GM12878 (cell line): ENCODE measurements around the gene CDH15.

ENCODE experiments used
- SPI1 ChIP-seq: IDR thresholded peaks from 2 replicates; pipeline ENCODE4 v1.6.1; 2011; ENCODE audit warnings: low read depth, mild to moderate bottlenecking, low read length, moderate library complexity, borderline replicate concordance; ENCODE audit not compliant: insufficient read depth
- STAT1 ChIP-seq: fragments of 450-650 bp; conservative IDR thresholded peaks from 2 replicates; pipeline ENCODE4 v1.6.1; 2014; ENCODE audit warnings: antibody characterized with exemption, mild to moderate bottlenecking

DNA sequence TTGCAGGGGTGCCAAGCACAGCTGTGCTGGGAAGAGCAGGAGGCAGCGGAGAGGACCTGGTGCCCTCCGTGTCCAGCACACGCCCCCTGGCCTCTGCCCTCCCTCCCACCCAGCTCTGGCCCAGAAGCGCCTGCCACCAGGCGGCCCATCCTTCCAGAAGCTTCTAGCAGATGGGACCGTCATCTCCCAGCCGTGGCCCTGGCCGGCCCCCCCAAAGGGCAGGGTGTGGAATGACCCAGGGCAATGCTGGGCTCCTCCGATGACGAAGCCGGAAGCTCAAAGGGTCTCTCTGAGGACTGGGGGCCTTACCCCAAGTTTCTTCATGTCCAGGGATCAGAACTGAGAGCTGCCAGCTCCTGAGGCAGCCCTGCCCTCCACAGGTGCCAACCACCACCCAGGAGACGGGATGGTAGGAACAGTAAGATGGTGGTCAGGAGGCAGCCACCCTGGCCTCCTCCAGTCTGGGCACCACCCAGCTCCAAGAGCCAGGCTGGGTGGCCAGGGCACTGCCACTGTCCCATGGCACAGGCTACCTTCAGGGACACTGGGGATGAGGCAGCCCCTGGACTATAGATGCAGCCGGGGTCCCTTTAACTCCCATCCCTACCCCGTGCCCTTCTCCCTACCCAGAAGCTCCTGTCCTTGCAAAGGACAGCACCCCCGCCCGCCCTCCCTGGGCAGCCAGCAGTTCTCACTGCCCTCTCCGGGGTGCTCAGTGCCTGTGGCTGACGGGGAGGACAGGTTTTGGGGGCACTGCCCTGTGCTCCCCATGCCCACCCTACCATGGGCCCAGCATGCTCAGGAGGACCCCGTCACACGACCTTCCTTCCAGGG lies 6.5 kb upstream of the CDH15 start:
- TF ChIP-seq STAT1 (no peak), SPI1 (no peak)
